ENCODE results near the gene PCDHB11.
A peak's percentile ranks its signal among the peaks of the same experiment; 100 is the strongest.
"Not testable (repeated sequence)": the region's sequence is repeated elsewhere in the genome, so short reads cannot be mapped to it uniquely, and the experiment has no call there.

Gene PCDHB11

GRCh38 chr5:141199359-141200235 lies at the start of gene PCDHB11:
TSS of gene PCDHB11 (plus strand) at chr5:141199627. CDS start at chr5:141199775, 148 bp downstream.
- H3K27ac Mint-ChIP-seq = no peak within 1 kb of the TSS
- H3K4me3 Mint-ChIP-seq = no peak within 1 kb of the TSS
- no peaks in the 10 kb centered on the region for H3K4me1 Mint-ChIP-seq
- peaks cover 13% of the 10 kb centered on the region for H3K36me3 Mint-ChIP-seq
- H3K27me3 Mint-ChIP-seq = peaks cover 41% of the 10 kb centered on the region
- H3K9me3 Mint-ChIP-seq = peaks cover 20% of the 10 kb centered on the region

GRCh38 chr5:141149812-141150211 lies 49.6 kb upstream of the PCDHB11 start, which contains the start of gene PCDHB6:
TSS of gene PCDHB6 (plus strand) at chr5:141150057. CDS start at chr5:141150258, 201 bp downstream.
- peak within 1 kb of the TSS; percentile 34 for H3K4me3 Mint-ChIP-seq
- H3K36me3 Mint-ChIP-seq = peaks cover 13% of the 10 kb centered on the region
- H3K27ac Mint-ChIP-seq = no peak within 1 kb of the TSS
- H3K4me1 Mint-ChIP-seq = peaks cover 4% of the 10 kb centered on the region
- peaks cover 22% of the 10 kb centered on the region for H3K9me3 Mint-ChIP-seq
- peaks cover 43% of the 10 kb centered on the region for H3K27me3 Mint-ChIP-seq

DNA sequence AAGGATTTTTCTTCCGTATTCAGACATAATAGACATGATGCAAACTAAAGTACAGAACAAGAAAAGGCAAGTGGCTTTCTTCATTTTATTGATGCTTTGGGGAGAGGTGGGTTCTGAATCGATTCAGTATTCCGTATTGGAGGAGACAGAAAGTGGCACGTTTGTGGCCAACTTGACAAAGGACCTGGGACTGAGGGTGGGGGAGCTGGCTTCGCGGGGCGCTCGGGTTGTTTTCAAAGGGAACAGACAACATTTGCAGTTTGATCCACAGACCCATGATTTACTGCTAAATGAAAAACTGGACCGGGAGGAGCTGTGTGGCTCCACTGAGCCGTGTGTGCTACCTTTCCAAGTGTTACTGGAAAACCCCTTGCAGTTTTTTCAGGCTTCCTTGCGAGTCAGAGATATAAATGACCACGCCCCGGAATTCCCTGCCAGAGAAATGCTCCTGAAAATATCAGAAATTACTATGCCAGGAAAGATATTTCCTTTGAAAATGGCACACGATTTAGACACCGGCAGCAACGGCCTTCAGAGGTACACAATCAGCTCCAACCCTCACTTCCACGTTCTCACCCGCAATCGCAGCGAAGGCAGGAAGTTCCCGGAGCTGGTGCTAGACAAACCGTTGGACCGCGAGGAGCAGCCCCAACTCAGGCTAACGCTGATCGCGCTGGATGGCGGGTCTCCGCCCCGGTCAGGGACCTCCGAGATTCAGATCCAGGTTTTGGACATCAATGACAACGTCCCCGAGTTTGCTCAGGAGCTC lies 49.0 kb upstream of the PCDHB11 start:
- Mint-ChIP-seq H3K4me3 (peak overlapping the region; percentile 34), H3K4me1 (peaks cover 4% of the 10 kb centered on the region), H3K27me3 (peaks cover 42% of the 10 kb centered on the region), H3K27ac (no peak overlapping the region), H3K36me3 (peaks cover 13% of the 10 kb centered on the region), H3K9me3 (peaks cover 22% of the 10 kb centered on the region)

GRCh38 chr5:141150993-141151325 lies 48.5 kb upstream of the PCDHB11 start:
- no peak overlapping the region for H3K4me3 Mint-ChIP-seq
- no peak overlapping the region for H3K27ac Mint-ChIP-seq
- H3K9me3 Mint-ChIP-seq = peaks cover 22% of the 10 kb centered on the region
- peaks cover 4% of the 10 kb centered on the region for H3K4me1 Mint-ChIP-seq
- H3K27me3 Mint-ChIP-seq = peaks cover 45% of the 10 kb centered on the region
- H3K36me3 Mint-ChIP-seq = peaks cover 14% of the 10 kb centered on the region

GRCh38 chr5:141151632-141152031 lies 47.8 kb upstream of the PCDHB11 start:
- Mint-ChIP-seq H3K9me3 (peaks cover 29% of the 10 kb centered on the region), H3K36me3 (peaks cover 16% of the 10 kb centered on the region), H3K27me3 (peaks cover 47% of the 10 kb centered on the region)
- not testable (repeated sequence) for H3K4me1 Mint-ChIP-seq, H3K27ac Mint-ChIP-seq, H3K4me3 Mint-ChIP-seq

- H3K27me3 Mint-ChIP-seq = peaks cover 49% of the 10 kb centered on the region
- not testable (repeated sequence) for H3K4me1 Mint-ChIP-seq, H3K27ac Mint-ChIP-seq, H3K4me3 Mint-ChIP-seq
- H3K36me3 Mint-ChIP-seq = peaks cover 17% of the 10 kb centered on the region
- peaks cover 34% of the 10 kb centered on the region for H3K9me3 Mint-ChIP-seq
Measured at GRCh38 chr5:141152096-141152495, 47.3 kb upstream of the PCDHB11 start.

DNA sequence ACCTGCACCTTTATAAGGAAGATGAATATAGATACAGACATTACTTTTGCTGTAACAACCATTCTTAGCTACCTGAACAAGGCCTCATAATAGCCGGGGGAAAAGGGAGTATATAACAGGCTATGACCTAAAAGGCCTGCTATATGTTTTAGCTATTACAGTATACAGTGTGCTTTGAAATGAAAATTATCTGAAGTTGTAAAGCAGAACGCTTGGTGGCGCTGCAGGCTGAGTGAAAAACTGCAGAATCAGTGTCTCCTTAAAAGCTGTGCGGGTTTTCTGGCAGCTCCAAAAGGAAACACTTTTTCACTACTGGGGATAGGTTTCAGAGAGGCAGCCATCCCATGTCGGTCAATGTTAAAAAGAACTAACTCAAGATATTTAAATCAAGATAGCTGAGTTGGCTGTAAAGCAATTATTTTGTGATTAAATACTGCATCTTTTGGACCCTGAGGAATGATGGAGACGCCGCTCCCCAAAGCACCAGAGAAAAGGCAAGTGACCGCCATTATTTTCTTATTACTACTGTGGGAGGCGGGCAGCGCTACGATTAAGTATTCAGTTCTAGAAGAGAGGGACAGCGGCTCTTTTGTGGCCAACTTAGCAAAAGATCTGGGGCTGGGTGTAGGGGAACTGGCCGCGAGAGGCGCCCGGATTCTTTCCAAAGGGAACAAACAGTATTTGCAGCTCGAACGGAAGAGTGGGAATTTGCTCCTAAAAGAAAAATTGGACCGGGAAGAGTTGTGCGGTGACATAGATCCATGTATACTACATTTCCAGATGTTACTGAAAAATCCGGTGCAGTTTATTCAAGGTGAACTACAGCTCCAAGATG lies 43.7 kb upstream of the PCDHB11 start:
- Mint-ChIP-seq H3K4me1 (no peaks in the 10 kb centered on the region), H3K36me3 (peaks cover 13% of the 10 kb centered on the region), H3K27ac (no peak overlapping the region), H3K9me3 (peaks cover 25% of the 10 kb centered on the region), H3K4me3 (no peak overlapping the region), H3K27me3 (peaks cover 38% of the 10 kb centered on the region)

DNA sequence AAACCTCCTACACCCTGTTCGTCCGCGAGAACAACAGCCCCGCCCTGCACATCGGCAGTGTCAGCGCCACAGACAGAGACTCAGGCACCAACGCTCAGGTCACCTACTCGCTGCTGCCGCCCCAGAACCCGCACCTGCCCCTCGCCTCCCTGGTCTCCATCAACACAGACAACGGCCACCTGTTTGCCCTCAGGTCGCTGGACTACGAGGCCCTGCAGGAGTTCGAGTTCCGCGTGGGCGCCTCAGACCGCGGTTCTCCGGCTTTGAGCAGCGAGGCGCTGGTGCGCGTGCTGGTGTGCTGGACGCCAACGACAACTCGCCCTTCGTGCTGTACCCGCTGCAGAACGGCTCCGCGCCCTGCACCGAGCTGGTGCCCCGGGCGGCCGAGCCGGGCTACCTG lies 42.1 kb upstream of the PCDHB11 start:
- peaks cover 30% of the 10 kb centered on the region for H3K27me3 Mint-ChIP-seq
- H3K4me3 Mint-ChIP-seq, H3K4me1 Mint-ChIP-seq, H3K27ac Mint-ChIP-seq, H3K36me3 Mint-ChIP-seq: not testable (repeated sequence)
- H3K9me3 Mint-ChIP-seq = peaks cover 25% of the 10 kb centered on the region

DNA sequence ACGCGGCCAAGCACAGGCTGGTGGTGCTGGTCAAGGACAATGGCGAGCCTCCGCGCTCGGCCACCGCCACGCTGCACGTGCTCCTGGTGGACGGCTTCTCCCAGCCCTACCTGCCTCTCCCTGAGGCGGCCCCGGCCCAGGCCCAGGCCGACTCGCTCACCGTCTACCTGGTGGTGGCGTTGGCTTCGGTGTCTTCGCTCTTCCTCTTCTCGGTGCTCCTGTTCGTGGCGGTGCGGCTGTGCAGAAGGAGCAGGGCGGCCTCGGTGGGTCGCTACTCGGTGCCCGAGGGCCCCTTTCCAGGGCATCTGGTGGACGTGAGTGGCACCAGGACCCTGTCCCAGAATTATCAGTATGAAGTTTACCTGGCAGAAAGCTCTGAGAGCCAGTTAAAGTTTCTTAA lies 41.5 kb upstream of the PCDHB11 start:
- Mint-ChIP-seq H3K9me3 (peaks cover 22% of the 10 kb centered on the region), H3K27me3 (peaks cover 27% of the 10 kb centered on the region)
- not testable (repeated sequence) for H3K4me3 Mint-ChIP-seq, H3K27ac Mint-ChIP-seq, H3K36me3 Mint-ChIP-seq, H3K4me1 Mint-ChIP-seq

GRCh38 chr5:141172381-141173204 lies 26.8 kb upstream of the PCDHB11 start, which contains the start of gene PCDHB7:
TSS of gene PCDHB7 (plus strand) at chr5:141172644. CDS start at chr5:141172836, 192 bp downstream.
- Mint-ChIP-seq H3K9me3 (peaks cover 11% of the 10 kb centered on the region), H3K4me3 (no peak within 1 kb of the TSS), H3K27me3 (peaks cover 34% of the 10 kb centered on the region), H3K27ac (no peak within 1 kb of the TSS), H3K4me1 (peaks cover 4% of the 10 kb centered on the region), H3K36me3 (no peaks in the 10 kb centered on the region)

GRCh38 chr5:141174291-141175104 lies 24.9 kb upstream of the PCDHB11 start:
- H3K9me3 Mint-ChIP-seq, H3K4me1 Mint-ChIP-seq, H3K4me3 Mint-ChIP-seq, H3K36me3 Mint-ChIP-seq, H3K27ac Mint-ChIP-seq: not testable (repeated sequence)
- peaks cover 21% of the 10 kb centered on the region for H3K27me3 Mint-ChIP-seq

DNA sequence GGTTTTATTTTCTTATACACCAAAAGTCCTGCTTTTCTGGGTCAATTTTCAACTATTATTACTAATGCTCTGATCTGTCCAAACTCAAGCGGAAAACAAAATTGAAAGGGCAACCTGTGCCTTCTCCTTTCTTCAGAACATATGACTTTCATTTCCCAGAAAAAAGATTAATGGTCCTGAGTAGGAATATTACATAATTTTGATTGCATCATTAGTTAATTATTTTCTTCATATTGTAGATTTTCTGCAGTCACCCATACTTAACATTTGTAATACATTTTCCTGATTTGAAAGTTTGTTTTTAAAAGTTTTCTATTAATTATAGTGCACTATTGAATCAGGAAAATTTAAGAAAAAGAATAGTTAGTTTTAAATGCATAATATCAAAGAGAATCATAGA lies 23.5 kb upstream of the PCDHB11 start:
- Mint-ChIP-seq H3K27ac (no peak overlapping the region), H3K4me3 (no peak overlapping the region), H3K9me3 (peaks cover 10% of the 10 kb centered on the region), H3K27me3 (peaks cover 23% of the 10 kb centered on the region), H3K36me3 (no peaks in the 10 kb centered on the region), H3K4me1 (peaks cover 4% of the 10 kb centered on the region)

GRCh38 chr5:141177577-141178191 lies 21.7 kb upstream of the PCDHB11 start, which contains the start of gene PCDHB8:
TSS of gene PCDHB8 (plus strand) at chr5:141177790. CDS start at chr5:141178035, 245 bp downstream.
- H3K27ac Mint-ChIP-seq, H3K4me3 Mint-ChIP-seq, H3K4me1 Mint-ChIP-seq, H3K36me3 Mint-ChIP-seq: not testable (repeated sequence)
- Mint-ChIP-seq H3K9me3 (peaks cover 11% of the 10 kb centered on the region), H3K27me3 (peaks cover 32% of the 10 kb centered on the region)

- H3K27me3 Mint-ChIP-seq = peaks cover 30% of the 10 kb centered on the region
Measured at GRCh38 chr5:141179371-141179770, 20.1 kb upstream of the PCDHB11 start.

More at GRCh38 chr5:141179371-141179770, 20.1 kb upstream of the PCDHB11 start:
- not testable (repeated sequence) for H3K27ac Mint-ChIP-seq, H3K4me1 Mint-ChIP-seq, H3K4me3 Mint-ChIP-seq, H3K36me3 Mint-ChIP-seq
- peaks cover 16% of the 10 kb centered on the region for H3K9me3 Mint-ChIP-seq

All from activated naive CD4-positive, alpha-beta T cell treated with anti-CD3 and anti-CD28 coated beads, Interleukin-2, amount 50 U/mL, for 24 hours (primary cell).